ENCODE measurements around the gene PCK2. TPM values are rescaled to one million over a fixed set of nuclear protein-coding genes. Genes with fewer than 3 reads are reported as not detected.

The PCK2 gene
- total and polyA plus RNA-seq, 3 donors from 2014 or later, result 20.7 to 43.6 (median 30.6) TPM

DNA sequence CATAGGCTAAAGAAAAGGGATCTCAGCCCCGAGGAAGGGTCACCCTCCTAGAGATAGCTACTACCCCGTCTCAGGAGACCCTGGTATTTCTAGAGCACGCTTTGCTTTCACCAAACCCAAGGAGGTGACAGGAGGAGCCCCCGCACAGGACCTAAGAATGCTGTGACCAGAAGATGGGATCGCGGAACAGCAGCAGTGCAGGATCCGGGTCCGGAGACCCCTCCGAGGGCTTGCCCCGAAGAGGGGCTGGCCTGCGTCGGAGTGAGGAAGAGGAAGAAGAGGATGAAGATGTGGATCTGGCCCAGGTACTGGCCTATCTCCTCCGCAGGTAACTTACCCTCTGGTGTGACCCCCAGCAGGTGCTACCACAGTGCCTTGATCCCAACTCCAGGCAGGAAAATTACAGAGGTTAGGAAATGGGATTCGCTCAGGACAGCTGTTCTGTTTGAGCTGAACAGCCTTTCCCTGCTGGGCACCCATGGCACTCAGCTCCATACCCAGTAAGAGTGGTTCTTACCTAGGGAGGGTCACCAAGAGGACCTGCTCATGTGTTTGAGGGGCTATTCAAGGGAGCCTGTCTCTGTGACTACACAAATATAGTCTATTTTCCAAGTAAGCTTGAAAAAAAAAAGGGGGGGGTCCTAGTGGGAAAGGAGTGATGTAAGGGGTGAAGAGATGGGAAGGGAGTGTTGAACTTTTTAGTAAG is 21.5 kb downstream of the PCK2 start:
- H3K27me3 ChIP-seq, result no peaks in the 10 kb centered on the region
- whole genome bisulfite sequencing, 2 donors, result 3 to 4% methylated on average over 5 to 14 of the region's 14 CpGs
- peaks cover 9% of the 10 kb centered on the region for H3K4me1 ChIP-seq
- peak overlapping the region; percentile 99 to 100 for H3K27ac ChIP-seq
- no peaks in the 10 kb centered on the region for H3K36me3 ChIP-seq (ENCODE audit: low read depth, missing control alignments)
- peak overlapping the region; percentile 68 to 76 for H3K4me3 ChIP-seq
- H3K9me3 ChIP-seq, result no peaks in the 10 kb centered on the region
- intact Hi-C loops (cut with DNase I; ENCODE audit: low total_unique reads), result no loop called here
- DNase-seq, result no peak
- TF ChIP-seq POLR2A (IDR thresholded peaks at IDR 0.05), result no peak
- TF ChIP-seq, protein P1, sequence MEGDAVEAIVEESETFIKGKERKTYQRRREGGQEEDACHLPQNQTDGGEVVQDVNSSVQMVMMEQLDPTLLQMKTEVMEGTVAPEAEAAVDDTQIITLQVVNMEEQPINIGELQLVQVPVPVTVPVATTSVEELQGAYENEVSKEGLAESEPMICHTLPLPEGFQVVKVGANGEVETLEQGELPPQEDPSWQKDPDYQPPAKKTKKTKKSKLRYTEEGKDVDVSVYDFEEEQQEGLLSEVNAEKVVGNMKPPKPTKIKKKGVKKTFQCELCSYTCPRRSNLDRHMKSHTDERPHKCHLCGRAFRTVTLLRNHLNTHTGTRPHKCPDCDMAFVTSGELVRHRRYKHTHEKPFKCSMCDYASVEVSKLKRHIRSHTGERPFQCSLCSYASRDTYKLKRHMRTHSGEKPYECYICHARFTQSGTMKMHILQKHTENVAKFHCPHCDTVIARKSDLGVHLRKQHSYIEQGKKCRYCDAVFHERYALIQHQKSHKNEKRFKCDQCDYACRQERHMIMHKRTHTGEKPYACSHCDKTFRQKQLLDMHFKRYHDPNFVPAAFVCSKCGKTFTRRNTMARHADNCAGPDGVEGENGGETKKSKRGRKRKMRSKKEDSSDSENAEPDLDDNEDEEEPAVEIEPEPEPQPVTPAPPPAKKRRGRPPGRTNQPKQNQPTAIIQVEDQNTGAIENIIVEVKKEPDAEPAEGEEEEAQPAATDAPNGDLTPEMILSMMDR (IDR thresholded peaks at IDR 0.05), result no peak

DNA sequence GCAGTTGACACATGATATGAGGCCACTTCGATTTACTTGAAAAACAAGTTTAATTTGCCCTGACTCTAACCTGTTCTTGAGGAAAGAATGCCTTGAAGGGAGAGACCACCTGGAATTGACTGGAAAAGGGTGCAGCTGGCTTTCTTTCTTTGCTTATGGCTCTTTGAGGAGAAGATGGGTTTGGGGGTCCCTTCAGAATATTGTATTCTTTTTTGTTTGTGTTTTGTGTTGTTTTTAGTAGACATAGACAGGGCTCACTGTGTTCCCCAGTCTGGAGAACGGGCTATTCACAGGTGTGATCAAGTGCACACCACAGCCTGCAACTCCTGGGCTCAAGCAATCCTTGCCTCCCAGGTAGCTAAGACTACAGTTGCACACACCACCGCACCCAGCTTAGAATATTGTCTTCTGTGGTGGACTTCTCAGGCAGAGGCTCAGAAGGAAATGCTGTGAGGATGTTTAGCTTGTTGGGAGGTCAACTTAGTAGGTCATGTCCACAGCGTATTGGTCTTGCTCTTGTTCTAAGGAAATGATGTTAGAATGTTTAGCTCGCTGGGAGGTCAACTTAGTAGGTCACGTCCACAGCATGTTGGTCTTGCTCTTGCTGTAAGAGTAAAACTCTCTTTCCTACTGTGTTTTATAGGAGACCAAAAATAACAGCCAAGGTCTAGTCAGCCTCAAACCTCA is 22.2 kb downstream of the PCK2 start:
- no peaks in the 10 kb centered on the region for H3K9me3 ChIP-seq
- no peak for TF ChIP-seq POLR2A (IDR thresholded peaks at IDR 0.05)
- TF ChIP-seq, protein P1 (IDR thresholded peaks at IDR 0.05), result no peak
- no peaks in the 10 kb centered on the region for H3K36me3 ChIP-seq (ENCODE audit: low read depth, missing control alignments)
- peak overlapping the region in 1 of 2 donors; percentile 68 for H3K4me3 ChIP-seq
- DNase-seq, result no peak
- H3K27me3 ChIP-seq, result no peaks in the 10 kb centered on the region
- 75 to 92% methylated on average over 6 of the region's 6 CpGs for WGBS, 2 donors
- H3K27ac ChIP-seq, result no peak overlapping the region
- intact Hi-C loops (cut with DNase I; ENCODE audit: low total_unique reads), result no loop called here
- peaks cover 9% of the 10 kb centered on the region for H3K4me1 ChIP-seq

DNA sequence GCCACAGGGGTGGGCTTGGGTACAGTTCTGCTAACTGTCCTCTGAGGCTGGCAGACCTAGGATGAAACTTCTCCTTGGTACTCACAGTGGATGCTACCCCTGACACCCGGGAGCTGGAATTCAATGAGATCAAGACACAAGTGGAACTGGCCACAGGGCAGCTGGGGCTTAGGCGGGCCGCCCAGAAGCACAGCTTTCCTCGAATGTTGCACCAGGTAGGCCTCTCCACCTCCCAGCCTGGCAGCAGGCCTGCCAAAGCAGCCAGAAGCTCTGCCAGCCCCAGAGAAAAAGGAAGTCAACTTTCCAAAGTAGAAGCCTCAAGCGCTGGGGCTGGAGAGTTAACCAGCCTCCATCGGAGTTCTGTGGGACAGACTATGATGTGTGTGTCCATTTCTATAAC is 23.1 kb downstream of the PCK2 start:
- DNase-seq, result no peak
- Histone ChIP-seq H3K27ac (no peak overlapping the region), H3K27me3 (no peaks in the 10 kb centered on the region), H3K4me3 (no peak overlapping the region), H3K9me3 (no peaks in the 10 kb centered on the region), H3K36me3 (ENCODE audit: low read depth, missing control alignments) (no peaks in the 10 kb centered on the region), H3K4me1 (peaks cover 9% of the 10 kb centered on the region)
- 88 to 94% methylated on average over 6 of the region's 6 CpGs for WGBS, 2 donors
- TF ChIP-seq, protein P1 (IDR thresholded peaks at IDR 0.05), result no peak
- no peak for TF ChIP-seq POLR2A (IDR thresholded peaks at IDR 0.05)
- intact Hi-C loops (cut with DNase I; ENCODE audit: low total_unique reads), result no loop called here

DNA sequence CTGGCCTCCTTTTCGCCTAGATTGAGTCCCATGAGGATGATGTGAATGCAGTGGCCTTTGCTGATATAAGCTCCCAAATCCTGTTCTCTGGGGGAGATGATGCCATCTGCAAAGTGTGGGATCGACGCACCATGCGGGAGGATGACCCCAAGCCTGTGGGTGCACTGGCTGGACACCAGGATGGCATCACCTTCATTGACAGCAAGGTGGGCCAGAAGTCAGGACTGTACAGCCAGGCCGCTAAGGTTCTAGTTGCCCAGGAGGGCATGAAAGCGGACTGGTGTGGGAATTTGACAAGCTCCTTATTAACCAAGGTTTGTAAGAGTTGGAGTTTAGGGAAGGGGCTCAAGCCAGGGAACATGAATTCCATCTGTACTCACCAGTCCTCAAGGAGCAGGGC is 25.6 kb downstream of the PCK2 start:
- H3K36me3 ChIP-seq (ENCODE audit: low read depth, missing control alignments), result no peaks in the 10 kb centered on the region
- H3K27me3 ChIP-seq, result no peaks in the 10 kb centered on the region
- no peak for DNase-seq
- H3K4me1 ChIP-seq, result peaks cover 9% of the 10 kb centered on the region
- 99 to 100% methylated on average over 6 of the region's 6 CpGs for WGBS, 2 donors
- H3K27ac ChIP-seq, result no peak overlapping the region
- TF ChIP-seq, protein P1 (IDR thresholded peaks at IDR 0.05), result no peak
- no peak for TF ChIP-seq POLR2A (IDR thresholded peaks at IDR 0.05)
- H3K4me3 ChIP-seq, result no peak overlapping the region
- no peaks in the 10 kb centered on the region for H3K9me3 ChIP-seq
- intact Hi-C loops (cut with DNase I; ENCODE audit: low total_unique reads), result no loop called here

All from testis (tissue), 3 donors.